SK-N-SH (cell line): ENCODE results near the gene MUC22. TPM values are rescaled to one million over a fixed set of nuclear protein-coding genes. Genes with fewer than 3 reads are reported as not detected.

ENCODE experiments used
- CTCF ChIA-PET: fragments of 300-600, 350-600 bp; formaldehyde crosslinking; extraction: SDS; loops from one replicate; lab custom pipeline; 2021; lab: Yijun Ruan, JAX
- POLR2A ChIA-PET: fragments of 350-600 bp; sonication (Branson Sonifier 250); formaldehyde crosslinking; extraction: SDS; loops from one replicate; lab custom pipeline; 2020; ENCODE audit warnings: antibody characterized with exemption, inconsistent platforms; lab: Yijun Ruan, JAX
- DNase-seq: peaks from one replicate; pipeline ENCODE4 v3.0.0; 2012
- H2AFZ ChIP-seq: fragments of 200-600 bp; sonication (generic); 2 replicates; pipeline ENCODE4 v1.8.1; 2016; ENCODE audit warnings: antibody characterized with exemption, mild to moderate bottlenecking, low read depth
- H3F3A ChIP-seq: fragments of 200-600 bp; sonication (generic); replicated peaks from 2 replicates; pipeline ENCODE3; 2016; ENCODE audit warnings: antibody characterized with exemption, mild to moderate bottlenecking; ENCODE audit not compliant: insufficient read depth
- H3K27ac ChIP-seq, 2 experiments: fragments of 200-500 bp in 1 of 2; fragments of 200-600 bp in 1 of 2; sonication (Bioruptor generic) in 1 of 2; sonication (generic), shearing (Covaris generic) in 1 of 2; 2 replicates each; pipeline versions ENCODE4 v1.5.1 to v1.6.1; 2014 to 2016; ENCODE audit warnings: low read depth in 2 of 2, inconsistent platforms in 1 of 2, low read length in 1 of 2, mild to moderate bottlenecking in 1 of 2, mixed read lengths in 1 of 2
- H3K27me3 ChIP-seq: fragments of 200-600 bp; sonication (generic), shearing (Covaris generic); 2 replicates; pipeline ENCODE4 v1.6.1; 2016; ENCODE audit warnings: mixed run types; ENCODE audit not compliant: insufficient read depth
- H3K36me3 ChIP-seq, 2 experiments: fragments of 200-500 bp in 1 of 2; fragments of 200-600 bp in 1 of 2; sonication (Bioruptor generic) in 1 of 2; sonication (generic) in 1 of 2; replicated peaks in 1 of 2; 2 replicates each; pipeline versions ENCODE3 to v1.5.1; 2014 to 2016; ENCODE audit warnings: low read length in 1 of 2, mild to moderate bottlenecking in 1 of 2; ENCODE audit not compliant: insufficient read depth in 2 of 2, control insufficient read depth in 1 of 2
- H3K4me1 ChIP-seq, 2 experiments: fragments of 200-500 bp in 1 of 2; fragments of 200-600 bp in 1 of 2; sonication (Bioruptor generic) in 1 of 2; sonication (generic), shearing (Covaris generic) in 1 of 2; 2 replicates each; pipeline versions ENCODE4 v1.5.1 to v1.6.1; 2014 to 2016; ENCODE audit warnings: low read depth in 1 of 2, low read length in 1 of 2, mixed run types in 1 of 2; ENCODE audit not compliant: insufficient read depth in 2 of 2, control insufficient read depth in 1 of 2
- H3K4me2 ChIP-seq: fragments of 200-600 bp; sonication (generic), shearing (Covaris generic); 2 replicates; pipeline ENCODE4 v1.6.1; 2017; ENCODE audit warnings: mixed run types
- H3K4me3 ChIP-seq, 2 experiments: fragments of 200-500 bp in 1 of 2; fragments of 200-600 bp in 1 of 2; sonication (Bioruptor generic) in 1 of 2; sonication (generic), shearing (Covaris generic) in 1 of 2; 2 replicates each; pipeline versions ENCODE4 v1.5.1 to v1.8.1; 2014 to 2016; ENCODE audit warnings: low read depth in 2 of 2, inconsistent platforms in 1 of 2, low read length in 1 of 2, mild to moderate bottlenecking in 1 of 2, mixed read lengths in 1 of 2, moderate library complexity in 1 of 2
- H3K79me2 ChIP-seq: fragments of 200-600 bp; sonication (generic); 2 replicates; pipeline ENCODE4 v1.8.1; 2017; ENCODE audit warnings: mild to moderate bottlenecking; ENCODE audit not compliant: insufficient read depth
- H3K9ac ChIP-seq: fragments of 200-600 bp; sonication (generic); 2 replicates; pipeline ENCODE4 v1.6.1; 2017; ENCODE audit warnings: mixed run types
- H3K9me2 ChIP-seq: fragments of 200-600 bp; sonication (generic); 2 replicates; pipeline ENCODE4 v1.6.1; 2017; ENCODE audit warnings: mixed run types
- H3K9me3 ChIP-seq: fragments of 200-600 bp; sonication (generic); 2 replicates; pipeline ENCODE4 v1.6.1; 2017; ENCODE audit warnings: mixed run types, mild to moderate bottlenecking, moderate library complexity
- H4K20me1 ChIP-seq: fragments of 200-600 bp; sonication (generic); 2 replicates; pipeline ENCODE4 v1.6.1; 2017; ENCODE audit warnings: mild to moderate bottlenecking, mixed run types; ENCODE audit not compliant: insufficient read depth
- ELF1 ChIP-seq: IDR thresholded peaks from 2 replicates; pipeline ENCODE4 v1.4.0; 2012
- FOSL2 ChIP-seq: IDR thresholded peaks from 2 replicates; pipeline ENCODE4 v1.4.0; 2012; ENCODE audit warnings: low read depth, mild to moderate bottlenecking, moderate library complexity, borderline replicate concordance
- GABPA ChIP-seq: IDR thresholded peaks from 2 replicates; pipeline ENCODE4 v1.4.0; 2012; ENCODE audit warnings: low read depth, mild to moderate bottlenecking
- GATA2 ChIP-seq: sonication (generic); formaldehyde crosslinking; IDR thresholded peaks from 2 replicates; pipeline ENCODE4 v1.5.0; 2020; ENCODE audit warnings: mild to moderate bottlenecking, missing genetic modification reagents
- MXI1 ChIP-seq: IDR thresholded peaks from 2 replicates; pipeline ENCODE4 v1.6.1; 2012; ENCODE audit warnings: mild to moderate bottlenecking, low read depth, low read length, improper control_type of control experiment
- NFIC ChIP-seq: IDR thresholded peaks from 2 replicates; pipeline ENCODE4 v1.4.0; 2012; ENCODE audit warnings: borderline replicate concordance
- POLR2AphosphoS5 ChIP-seq: IDR thresholded peaks from 2 replicates; pipeline ENCODE4 v1.6.1; 2012; ENCODE audit warnings: low read depth, low read length
- RAD21 ChIP-seq: IDR thresholded peaks from 2 replicates; pipeline ENCODE4 v1.6.1; 2012; ENCODE audit warnings: mild to moderate bottlenecking, low read length
- RCOR1 ChIP-seq: fragments of 150-350 bp; IDR thresholded peaks from 2 replicates; pipeline ENCODE4 v1.6.1; 2017; ENCODE audit warnings: antibody characterized with exemption, low read length
- RFX5 ChIP-seq: IDR thresholded peaks from 2 replicates; pipeline ENCODE4 v1.6.1; 2012; ENCODE audit warnings: mild to moderate bottlenecking, improper control_type of control experiment, low read length
- SMC3 ChIP-seq: IDR thresholded peaks from 2 replicates; pipeline ENCODE4 v1.6.1; 2012; ENCODE audit warnings: low read depth, low read length, improper control_type of control experiment
- TAF1 ChIP-seq: IDR thresholded peaks from 2 replicates; pipeline ENCODE4 v1.6.1; 2012; ENCODE audit warnings: low read depth, mild to moderate bottlenecking, low read length, moderate library complexity, borderline replicate concordance
- TCF12 ChIP-seq: IDR thresholded peaks from 2 replicates; pipeline ENCODE4 v1.4.0; 2012
- ZBTB33 ChIP-seq: IDR thresholded peaks from 2 replicates; pipeline ENCODE4 v1.4.0; 2012; ENCODE audit warnings: low read depth, borderline replicate concordance
- WGBS: methylation state at CpG from one replicate; pipeline ENCODE4 v1.1.6; 2017; ENCODE audit warnings: low lambda C conversion rate; 5-methylcytosine and 5-hydroxymethylcytosine counted together
- polyA plus RNA-seq, 3 experiments: library from polyadenylated mRNA; depleted of rRNA; stranded (reverse); fragments of >200 nt; gene quantifications; 2 replicates each; pipeline ENCODE4 v1.2.3, GENCODE V29; 2012
- TF ChIP-seq, protein P1 (sequence below): IDR thresholded peaks from 2 replicates; pipeline ENCODE4; 2012
- TF ChIP-seq, protein P2 (sequence below): fragments of 150-350 bp; IDR thresholded peaks from 2 replicates; pipeline ENCODE4 v1.6.1; 2016; ENCODE audit warnings: mild to moderate bottlenecking, low read depth, low read length

The MUC22 gene
- polyA plus RNA-seq, 1 of the 3 experiments (the other 2 are of a cell fraction), result 0.12 TPM

DNA sequence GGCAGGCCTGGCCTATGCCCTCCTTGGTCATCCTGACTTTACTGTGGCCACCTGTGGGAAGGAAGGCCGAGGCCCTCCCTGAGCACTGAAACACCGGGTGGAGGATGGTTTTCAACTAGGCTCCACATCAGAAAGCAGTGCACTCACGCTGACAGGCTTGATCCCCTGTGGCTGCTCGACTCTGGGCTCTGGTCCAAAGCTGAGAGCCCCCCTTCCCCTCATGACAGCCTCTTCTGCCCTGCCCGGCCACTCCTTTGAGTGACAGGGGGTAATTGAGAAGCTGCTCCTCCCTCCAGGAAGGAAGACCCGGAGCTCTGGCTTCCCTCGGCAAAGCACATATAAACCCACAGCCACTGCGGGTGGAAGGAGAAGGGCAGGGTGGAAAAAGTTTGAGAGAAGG is 43.6 kb downstream of the MUC22 start:
- TF ChIP-seq RCOR1, result no peak
- TF ChIP-seq, protein P1, sequence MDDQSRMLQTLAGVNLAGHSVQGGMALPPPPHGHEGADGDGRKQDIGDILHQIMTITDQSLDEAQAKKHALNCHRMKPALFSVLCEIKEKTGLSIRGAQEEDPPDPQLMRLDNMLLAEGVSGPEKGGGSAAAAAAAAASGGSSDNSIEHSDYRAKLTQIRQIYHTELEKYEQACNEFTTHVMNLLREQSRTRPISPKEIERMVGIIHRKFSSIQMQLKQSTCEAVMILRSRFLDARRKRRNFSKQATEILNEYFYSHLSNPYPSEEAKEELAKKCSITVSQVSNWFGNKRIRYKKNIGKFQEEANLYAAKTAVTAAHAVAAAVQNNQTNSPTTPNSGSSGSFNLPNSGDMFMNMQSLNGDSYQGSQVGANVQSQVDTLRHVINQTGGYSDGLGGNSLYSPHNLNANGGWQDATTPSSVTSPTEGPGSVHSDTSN, result peak; percentile 61; the same call in 1 of the 2 replicates
- TF ChIP-seq, all 33 proteins: peak for 1
- DNase-seq, result no peak
- H3K79me2 ChIP-seq, result no peaks in the 10 kb centered on the region
- no peak overlapping the region for H2AFZ ChIP-seq
- no peaks in the 10 kb centered on the region for H3K9me2 ChIP-seq
- peaks cover 8% of the 10 kb centered on the region for H3F3A ChIP-seq
- WGBS, result 29% methylated on average over 7 of the region's 8 CpGs
- no peak overlapping the region for H3K4me3 ChIP-seq
- no peaks in the 10 kb centered on the region for H4K20me1 ChIP-seq
- H3K4me1 ChIP-seq, result peaks cover 0 to 15% of the 10 kb centered on the region in 2 experiments; a peak in 2 of 4 replicates
- no peaks in the 10 kb centered on the region for H3K27me3 ChIP-seq
- no peaks in the 10 kb centered on the region for H3K9me3 ChIP-seq
- H3K36me3 ChIP-seq, result no peaks in the 10 kb centered on the region
- POLR2A ChIA-PET, result no interaction called here
- H3K9ac ChIP-seq, result no peak overlapping the region
- no peak overlapping the region for H3K27ac ChIP-seq
- CTCF ChIA-PET, result interaction anchor here (1.6 kb wide), 1 partner anchor 10 kb away, joined by 5 read pairs; no protein-coding TSS in a partner anchor
- no peak overlapping the region for H3K4me2 ChIP-seq

DNA sequence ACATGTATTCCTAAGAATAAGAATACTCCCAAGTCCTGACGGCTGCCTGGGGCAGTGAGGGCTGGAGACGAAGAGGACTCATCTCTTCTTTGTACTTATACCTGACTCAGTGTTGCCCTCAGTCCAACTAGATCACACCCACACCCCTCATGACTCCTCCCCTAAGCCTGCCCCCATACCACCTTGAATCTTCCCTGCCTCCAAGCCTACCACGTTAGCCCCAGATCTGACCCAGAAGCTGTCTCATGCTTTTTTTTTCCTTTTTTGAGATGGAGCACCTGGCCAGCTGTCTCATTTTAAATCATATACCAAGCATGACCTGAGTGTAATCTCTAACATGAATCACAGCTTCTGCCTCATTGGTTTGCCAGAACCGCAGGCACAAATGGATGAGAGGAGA is 45.2 kb downstream of the MUC22 start:
- TF ChIP-seq POLR2AphosphoS5, result no peak
- no peak for TF ChIP-seq GABPA
- TF ChIP-seq, all 33 proteins: peak for 0
- Histone ChIP-seq H3K9me3 (no peaks in the 10 kb centered on the region), H3K4me1 (peaks cover 0 to 15% of the 10 kb centered on the region in 2 experiments; a peak in 2 of 4 replicates), H3K9ac (no peak overlapping the region), H3F3A (peaks cover 8% of the 10 kb centered on the region), H3K27ac (no peak overlapping the region), H3K36me3 (no peaks in the 10 kb centered on the region), H3K4me2 (no peak overlapping the region), H3K9me2 (no peaks in the 10 kb centered on the region), H4K20me1 (no peaks in the 10 kb centered on the region), H3K79me2 (no peaks in the 10 kb centered on the region), H2AFZ (no peak overlapping the region), H3K4me3 (no peak overlapping the region), H3K27me3 (no peaks in the 10 kb centered on the region)
- WGBS, result 68% methylated on average over 4 of the region's 4 CpGs
- POLR2A ChIA-PET, result no interaction called here
- no peak for DNase-seq
- CTCF ChIA-PET, result interaction anchor here (0.7 kb wide), 1 partner anchor 74 kb away, joined by 3 read pairs; no protein-coding TSS in a partner anchor

DNA sequence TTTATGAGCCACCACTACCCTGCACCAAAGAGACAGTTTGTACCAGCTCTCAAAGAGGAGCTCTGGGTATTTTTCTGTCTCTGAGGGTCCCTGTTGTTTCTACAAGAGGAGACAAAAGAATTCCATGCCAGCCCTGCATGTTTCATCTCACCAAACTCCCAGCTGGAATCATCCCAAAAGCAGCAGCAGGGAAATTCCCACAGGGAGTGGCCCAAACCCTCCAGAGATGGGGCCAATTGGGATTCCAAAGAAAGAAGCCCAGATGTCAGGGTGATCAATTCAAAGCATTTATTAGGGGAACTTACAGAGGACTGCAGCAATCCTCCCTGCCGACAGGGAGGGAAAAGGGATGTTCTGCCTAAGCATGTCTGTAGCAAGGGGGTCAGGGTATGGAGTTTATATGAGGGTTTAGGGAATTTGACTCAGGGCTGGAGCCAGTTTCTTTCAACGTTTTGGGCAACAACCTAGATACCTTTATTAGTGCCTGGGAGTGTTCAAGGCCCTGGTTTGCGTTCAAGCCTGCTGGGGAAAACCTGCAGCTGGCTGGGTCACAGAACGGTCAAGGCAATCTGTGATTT is 47.2 kb downstream of the MUC22 start:
- no peaks in the 10 kb centered on the region for H3K36me3 ChIP-seq
- H3K79me2 ChIP-seq, result no peaks in the 10 kb centered on the region
- peaks cover 10% of the 10 kb centered on the region for H3F3A ChIP-seq
- H3K4me3 ChIP-seq, result no peak overlapping the region
- no peaks in the 10 kb centered on the region for H3K9me3 ChIP-seq
- ChIA-PET CTCF (interaction anchor here (0.8 to 1.5 kb wide), 4 partner anchors 13 to 115 kb away, joined by 3 to 6 read pairs (median 3); no protein-coding TSS in a partner anchor), POLR2A (no interaction called here)
- no peaks in the 10 kb centered on the region for H4K20me1 ChIP-seq
- 24% methylated on average over 4 of the region's 4 CpGs for WGBS
- H3K27me3 ChIP-seq, result no peaks in the 10 kb centered on the region
- H2AFZ ChIP-seq, result peak overlapping the region; percentile 77; the same call in 1 of the 2 replicates
- peak overlapping the region; percentile 56 to 68; a peak in 3 of 4 replicates for H3K27ac ChIP-seq
- H3K9ac ChIP-seq, result peak overlapping the region; percentile 39; the same call in 1 of the 2 replicates
- H3K4me1 ChIP-seq, result peaks cover 0 to 15% of the 10 kb centered on the region in 2 experiments; a peak in 2 of 4 replicates
- peak overlapping the region; percentile 59 for H3K4me2 ChIP-seq
- H3K9me2 ChIP-seq, result no peaks in the 10 kb centered on the region
- no peak for DNase-seq
- TF ChIP-seq ZBTB33 (0 out of 2 replicates have a peak, but pooled peaks have one; percentile 5), RFX5 (no peak), TCF12 (peak; percentile 61), SMC3 (no peak), GATA2 (CRISPR knock-in tag) (no peak), ELF1 (no peak), FOSL2 (peak; percentile 13; the same call in 1 of the 2 replicates), MXI1 (no peak), TAF1 (no peak), RAD21 (no peak), NFIC (peak; percentile 64)
- TF ChIP-seq, protein P1, result peak; percentile 47
- TF ChIP-seq, protein P2, sequence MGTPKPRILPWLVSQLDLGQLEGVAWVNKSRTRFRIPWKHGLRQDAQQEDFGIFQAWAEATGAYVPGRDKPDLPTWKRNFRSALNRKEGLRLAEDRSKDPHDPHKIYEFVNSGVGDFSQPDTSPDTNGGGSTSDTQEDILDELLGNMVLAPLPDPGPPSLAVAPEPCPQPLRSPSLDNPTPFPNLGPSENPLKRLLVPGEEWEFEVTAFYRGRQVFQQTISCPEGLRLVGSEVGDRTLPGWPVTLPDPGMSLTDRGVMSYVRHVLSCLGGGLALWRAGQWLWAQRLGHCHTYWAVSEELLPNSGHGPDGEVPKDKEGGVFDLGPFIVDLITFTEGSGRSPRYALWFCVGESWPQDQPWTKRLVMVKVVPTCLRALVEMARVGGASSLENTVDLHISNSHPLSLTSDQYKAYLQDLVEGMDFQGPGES, result no peak
